Measurements from ENCODE around the gene WFDC13. TPM values are rescaled to one million over a fixed set of nuclear protein-coding genes. Genes with fewer than 3 reads are reported as not detected.

Gene WFDC13
- total RNA-seq, 1 experiment from 2014 or later, result not detected

GRCh38 chr20:45732199-45732598 is 30.4 kb downstream of the WFDC13 start:
- no peak overlapping the region for H3K27ac ChIP-seq (ENCODE audit: low read length)
- CTCF ChIA-PET, result interaction anchor here (0.7 kb wide), 1 partner anchor 123 kb away, joined by 4 read pairs; no protein-coding TSS in a partner anchor
- no peak overlapping the region for H2AFZ ChIP-seq (ENCODE audit: low read length)
- H3K27me3 ChIP-seq (ENCODE audit: low read length), result peaks cover 5% of the 10 kb centered on the region; the same call in 1 of the 2 replicates
- H3K9ac ChIP-seq (ENCODE audit: low read length), result no peak overlapping the region
- intact Hi-C loops (cut with micrococcal nuclease), result no loop called here
- DNase-seq, result no peak
- BruUV-seq (replicated peaks), result no TSS peak
- peaks cover 16% of the 10 kb centered on the region for H3K9me3 ChIP-seq (ENCODE audit: low read length)
- H3K4me1 ChIP-seq (ENCODE audit: insufficient read depth, low read length), result no peaks in the 10 kb centered on the region
- no peaks in the 10 kb centered on the region for H3K9me2 ChIP-seq (replicated peaks; ENCODE audit: low read length)
- H3K36me3 ChIP-seq (ENCODE audit: low read depth, low read length), result no peaks in the 10 kb centered on the region
- H3K4me3 ChIP-seq (ENCODE audit: low read length), result no peak overlapping the region
- no peak overlapping the region for H3K4me2 ChIP-seq (ENCODE audit: low read length)
- ATAC-seq, result no peak
- no peaks in the 10 kb centered on the region for H3K79me2 ChIP-seq (ENCODE audit: low read length)
- H4K20me1 ChIP-seq (ENCODE audit: low read length), result no peaks in the 10 kb centered on the region
- POLR2A ChIA-PET (ENCODE audit: unreplicated experiment), result interaction anchor here (0.6 kb wide), 1 partner anchor 874 kb away, joined by 3 read pairs; no protein-coding TSS in a partner anchor
- TF ChIP-seq CTCF (conservative IDR thresholded peaks at IDR 0.05; ENCODE audit: low read depth, low read length), result no peak
- no peak for TF ChIP-seq EZH2phosphoT487 (IDR thresholded peaks at IDR 0.05; ENCODE audit: borderline replicate concordance, low read length)
- no peak for TF ChIP-seq EZH2 (IDR thresholded peaks at IDR 0.05; ENCODE audit: low read length, unreplicated experiment)
- H3F3A ChIP-seq (ENCODE audit: low read length, unreplicated experiment), result no peaks in the 10 kb centered on the region

- Histone ChIP-seq H3K36me3 (ENCODE audit: low read depth, low read length) (no peaks in the 10 kb centered on the region), H4K20me1 (ENCODE audit: low read length) (no peaks in the 10 kb centered on the region), H3F3A (ENCODE audit: low read length, unreplicated experiment) (no peaks in the 10 kb centered on the region), H2AFZ (ENCODE audit: low read length) (no peak overlapping the region), H3K27ac (ENCODE audit: low read length) (no peak overlapping the region), H3K9me3 (ENCODE audit: low read length) (peaks cover 16% of the 10 kb centered on the region), H3K27me3 (ENCODE audit: low read length) (no peaks in the 10 kb centered on the region), H3K9ac (ENCODE audit: low read length) (no peak overlapping the region), H3K9me2 (replicated peaks; ENCODE audit: low read length) (no peaks in the 10 kb centered on the region), H3K79me2 (ENCODE audit: low read length) (no peaks in the 10 kb centered on the region), H3K4me1 (ENCODE audit: insufficient read depth, low read length) (no peaks in the 10 kb centered on the region), H3K4me2 (ENCODE audit: low read length) (no peak overlapping the region), H3K4me3 (ENCODE audit: low read length) (no peak overlapping the region)
- POLR2A ChIA-PET (ENCODE audit: unreplicated experiment), result no interaction called here
- TF ChIP-seq EZH2phosphoT487 (IDR thresholded peaks at IDR 0.05; ENCODE audit: borderline replicate concordance, low read length) (no peak), CTCF (conservative IDR thresholded peaks at IDR 0.05; ENCODE audit: low read depth, low read length) (no peak), EZH2 (IDR thresholded peaks at IDR 0.05; ENCODE audit: low read length, unreplicated experiment) (no peak)
- ATAC-seq (no peak), DNase-seq (no peak)
- CTCF ChIA-PET, result interaction anchor here (0.7 kb wide), 1 partner anchor 105 kb away, joined by 7 read pairs; no protein-coding TSS in a partner anchor
- no TSS peak for BruUV-seq (replicated peaks)
- intact Hi-C loops (cut with micrococcal nuclease), result no loop called here
Measured at GRCh38 chr20:45735552-45735951, 33.7 kb downstream of the WFDC13 start.

- Histone ChIP-seq H3K9me2 (replicated peaks; ENCODE audit: low read length) (no peaks in the 10 kb centered on the region), H3K9ac (ENCODE audit: low read length) (no peak overlapping the region), H3K27me3 (ENCODE audit: low read length) (no peaks in the 10 kb centered on the region), H4K20me1 (ENCODE audit: low read length) (no peaks in the 10 kb centered on the region), H3F3A (ENCODE audit: low read length, unreplicated experiment) (no peaks in the 10 kb centered on the region), H3K9me3 (ENCODE audit: low read length) (peaks cover 16% of the 10 kb centered on the region), H3K4me1 (ENCODE audit: insufficient read depth, low read length) (no peaks in the 10 kb centered on the region), H3K79me2 (ENCODE audit: low read length) (no peaks in the 10 kb centered on the region), H2AFZ (ENCODE audit: low read length) (no peak overlapping the region), H3K4me2 (ENCODE audit: low read length) (no peak overlapping the region), H3K36me3 (ENCODE audit: low read depth, low read length) (no peaks in the 10 kb centered on the region), H3K27ac (ENCODE audit: low read length) (no peak overlapping the region), H3K4me3 (ENCODE audit: low read length) (no peak overlapping the region)
- no peak for TF ChIP-seq EZH2phosphoT487 (IDR thresholded peaks at IDR 0.05; ENCODE audit: borderline replicate concordance, low read length)
- no peak for TF ChIP-seq CTCF (conservative IDR thresholded peaks at IDR 0.05; ENCODE audit: low read depth, low read length)
- TF ChIP-seq EZH2 (IDR thresholded peaks at IDR 0.05; ENCODE audit: low read length, unreplicated experiment), result no peak
- intact Hi-C loops (cut with micrococcal nuclease), result no loop called here
- ATAC-seq, result no peak
- CTCF ChIA-PET, result no interaction called here
- POLR2A ChIA-PET (ENCODE audit: unreplicated experiment), result no interaction called here
- no TSS peak for BruUV-seq (replicated peaks)
- no peak for DNase-seq
Measured at GRCh38 chr20:45735988-45736387, 34.1 kb downstream of the WFDC13 start.
